CD4-positive, alpha-beta memory T cell (primary cell): ENCODE results near the gene HPS1. TPM values are rescaled to one million over a fixed set of nuclear protein-coding genes. Genes with fewer than 3 reads are reported as not detected.

ENCODE experiments used
- CTCF ChIA-PET: fragments of 350-600 bp; sonication (Branson Sonifier 250); formaldehyde crosslinking; loops from one replicate; lab custom pipeline; 2021; ENCODE audit warnings: inconsistent platforms; ENCODE audit not compliant: partially characterized antibody; lab: Charles Lee
- POLR2A ChIA-PET: fragments of 350-600 bp; sonication (Branson Sonifier 250); formaldehyde crosslinking; loops from one replicate; lab custom pipeline; 2021; ENCODE audit not compliant: partially characterized antibody; lab: Charles Lee
- DNase-seq, 5 donors: peaks; one replicate each; pipeline versions ENCODE4 v3.0.0 to v3.0.0-alpha.2; 2020 to 2022; ENCODE audit warnings: mixed read lengths in 1 of 5
- H3K27ac ChIP-seq: one replicate; pipeline ENCODE4 v1.7.0; 2013; ENCODE audit warnings: low read depth, low read length
- H3K27me3 ChIP-seq: 2 replicates; pipeline ENCODE4 v1.7.0; 2013; ENCODE audit warnings: mild to moderate bottlenecking, low read length, moderate library complexity; ENCODE audit not compliant: insufficient read depth
- H3K36me3 ChIP-seq: 2 replicates; pipeline ENCODE4 v1.7.0; 2013; ENCODE audit warnings: mild to moderate bottlenecking, low read length, moderate library complexity; ENCODE audit not compliant: insufficient read depth
- H3K4me1 ChIP-seq: 2 replicates; pipeline ENCODE4 v1.7.0; 2013; ENCODE audit warnings: mild to moderate bottlenecking, low read length, moderate library complexity; ENCODE audit not compliant: insufficient read depth
- H3K4me3 ChIP-seq, 2 donors: one replicate each; pipeline ENCODE4 v1.7.0; 2013; ENCODE audit warnings: low read length in 2 of 2, mild to moderate bottlenecking in 1 of 2
- H3K9me3 ChIP-seq, 2 donors: one replicate each; pipeline ENCODE4 v1.7.0; 2013; ENCODE audit warnings: low read length in 2 of 2, control low read depth in 1 of 2; ENCODE audit not compliant: control insufficient read depth in 1 of 2
- H3K27ac Mint-ChIP-seq, 7 donors: one replicate each; pipeline ENCODE4 v1.8.0; 2020 to 2021; ENCODE audit warnings: mixed read lengths in 7 of 7, mild to moderate bottlenecking in 6 of 7, inconsistent platforms in 3 of 7, moderate library complexity in 3 of 7
- H3K27me3 Mint-ChIP-seq, 2 donors: one replicate each; pipeline ENCODE4 v1.8.0; 2020 to 2021; ENCODE audit warnings: mixed read lengths in 2 of 2
- H3K36me3 Mint-ChIP-seq, 2 donors: one replicate each; pipeline ENCODE4 v1.8.0; 2020 to 2021; ENCODE audit warnings: mixed read lengths in 2 of 2, inconsistent platforms in 1 of 2, mild to moderate bottlenecking in 1 of 2
- H3K4me1 Mint-ChIP-seq, 4 donors: one replicate each; pipeline ENCODE4 v1.8.0; 2020 to 2021; ENCODE audit warnings: mixed read lengths in 4 of 4, mild to moderate bottlenecking in 1 of 4
- H3K4me3 Mint-ChIP-seq, 8 donors: one replicate each; pipeline ENCODE4 v1.8.0; 2020 to 2021; ENCODE audit warnings: mixed read lengths in 8 of 8, mild to moderate bottlenecking in 7 of 8, moderate library complexity in 6 of 8, inconsistent platforms in 3 of 8
- H3K9me3 Mint-ChIP-seq, 8 donors: one replicate each; pipeline ENCODE4 v1.8.0; 2020 to 2021; ENCODE audit warnings: mixed read lengths in 8 of 8, mild to moderate bottlenecking in 5 of 8, inconsistent platforms in 3 of 8, moderate library complexity in 1 of 8
- intact Hi-C: fragments of 100-400 bp; cut with micrococcal nuclease; formaldehyde crosslinking; loops from one replicate; pipeline ENCODE4 v1.15.1; 2023
- polyA plus RNA-seq, 2 donors: library from polyadenylated mRNA; unstranded; fragments of 300-500 nt; fragmentation: Illumina TruSeq; gene quantifications; one replicate each; pipeline ENCODE4 v1.2.3, GENCODE V29; 2021
- total RNA-seq, 2 experiments: library from RNA; stranded (reverse); gene quantifications; one replicate each; pipeline ENCODE4 v1.2.3, GENCODE V29; 2021

The HPS1 gene
- total and polyA plus RNA-seq, 4 experiments from 2014 or later = 72.0 to 115 (median 91.3) TPM

DNA sequence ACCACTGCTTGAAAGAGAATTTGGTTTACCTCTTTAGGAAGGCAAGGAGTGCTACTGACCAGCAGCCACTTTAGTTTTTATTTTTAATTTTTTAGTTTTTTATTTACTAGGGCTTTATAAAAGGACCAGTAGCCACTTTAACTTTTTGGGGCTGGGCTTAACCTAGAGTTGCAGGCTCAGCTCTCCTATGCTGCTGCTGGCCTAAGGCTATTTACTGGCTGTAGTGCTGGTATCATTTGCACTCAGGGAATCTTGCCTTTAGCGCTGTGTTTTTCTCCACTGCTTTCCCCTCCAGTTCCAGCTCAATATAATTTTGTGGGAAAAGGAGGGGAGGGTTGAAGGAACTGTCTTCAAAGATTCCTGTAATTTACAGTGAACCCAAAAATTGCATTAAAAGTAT is 13.4 kb downstream of the HPS1 start:
- ChIA-PET CTCF (interaction anchor here (3.3 kb wide), 1 partner anchor 8 kb away, joined by 26 read pairs; no protein-coding TSS in a partner anchor), POLR2A (no interaction called here)
- Mint-ChIP-seq H3K4me3 (no peak overlapping the region), H3K36me3 (peaks cover 75 to 77% of the 10 kb centered on the region in 2 donors), H3K27me3 (no peaks in the 10 kb centered on the region), H3K4me1 (peaks cover 2 to 6% (median 3%) of the 10 kb centered on the region in 4 donors), H3K27ac (no peak overlapping the region), H3K9me3 (peaks cover 0 to 7% (median 3%) of the 10 kb centered on the region in 8 donors)
- peaks cover 65% of the 10 kb centered on the region for H3K36me3 ChIP-seq
- H3K4me3 ChIP-seq = no peak overlapping the region
- no peaks in the 10 kb centered on the region for H3K27me3 ChIP-seq
- H3K4me1 ChIP-seq = no peaks in the 10 kb centered on the region
- intact Hi-C loops = no loop called here
- H3K27ac ChIP-seq = no peak overlapping the region
- DNase-seq = no peak
- no peaks in the 10 kb centered on the region for H3K9me3 ChIP-seq

- no peaks in the 10 kb centered on the region for H3K9me3 ChIP-seq
- DNase-seq = no peak
- CTCF ChIA-PET = no interaction called here
- no peaks in the 10 kb centered on the region for H3K27me3 ChIP-seq
- no peak overlapping the region for H3K27ac Mint-ChIP-seq
- peaks cover 0 to 6% (median 3%) of the 10 kb centered on the region in 8 donors for H3K9me3 Mint-ChIP-seq
- no peak overlapping the region for H3K4me3 ChIP-seq
- POLR2A ChIA-PET = no interaction called here
- intact Hi-C loops = no loop called here
- no peaks in the 10 kb centered on the region for H3K27me3 Mint-ChIP-seq
- H3K4me1 Mint-ChIP-seq = peaks cover 0 to 5% (median 0%) of the 10 kb centered on the region in 4 donors
- H3K4me1 ChIP-seq = no peaks in the 10 kb centered on the region
- H3K27ac ChIP-seq = no peak overlapping the region
- peaks cover 70 to 74% of the 10 kb centered on the region in 2 donors for H3K36me3 Mint-ChIP-seq
- H3K36me3 ChIP-seq = peaks cover 62% of the 10 kb centered on the region
- H3K4me3 Mint-ChIP-seq = no peak overlapping the region
Measured at GRCh38 chr10:98432330-98432729, 14.4 kb downstream of the HPS1 start.

DNA sequence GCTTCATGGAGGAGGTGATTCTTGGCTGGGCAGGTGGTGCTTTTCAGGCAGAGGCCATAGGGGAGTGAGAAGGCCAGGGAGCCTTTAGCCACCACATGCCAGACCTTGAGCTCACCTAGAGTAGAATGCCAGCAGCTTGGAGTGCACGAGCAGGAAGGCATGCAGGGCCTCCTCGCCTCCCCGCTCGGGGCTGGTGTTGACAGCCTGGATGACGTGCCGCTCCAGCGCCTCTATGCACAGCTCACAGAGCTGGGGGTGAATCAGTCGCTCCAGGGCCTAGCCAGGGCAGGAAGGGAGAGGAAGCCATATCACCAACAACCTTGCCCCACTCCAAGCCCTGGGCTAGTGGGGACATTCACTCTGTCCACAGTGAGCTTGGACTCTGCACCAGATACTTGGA is 15.7 kb downstream of the HPS1 start:
- no peaks in the 10 kb centered on the region for H3K27me3 Mint-ChIP-seq
- Histone ChIP-seq H3K4me1 (no peaks in the 10 kb centered on the region), H3K4me3 (no peak overlapping the region), H3K27me3 (no peaks in the 10 kb centered on the region), H3K36me3 (peaks cover 53% of the 10 kb centered on the region), H3K27ac (no peak overlapping the region), H3K9me3 (no peaks in the 10 kb centered on the region)
- no peak overlapping the region for H3K4me3 Mint-ChIP-seq
- ChIA-PET POLR2A (no interaction called here), CTCF (no interaction called here)
- intact Hi-C loops = no loop called here
- H3K27ac Mint-ChIP-seq = peak overlapping the region in 2 of 7 donors; percentile 34 to 68
- H3K36me3 Mint-ChIP-seq = peaks cover 59 to 69% of the 10 kb centered on the region in 2 donors
- no peak for DNase-seq
- peaks cover 0 to 3% (median 0%) of the 10 kb centered on the region in 4 donors for H3K4me1 Mint-ChIP-seq
- H3K9me3 Mint-ChIP-seq = peaks cover 0 to 6% (median 3%) of the 10 kb centered on the region in 8 donors

- Mint-ChIP-seq H3K4me1 (peaks cover 0 to 3% (median 0%) of the 10 kb centered on the region in 4 donors), H3K27ac (peak overlapping the region in 1 of 7 donors; percentile 34), H3K36me3 (peaks cover 53 to 68% of the 10 kb centered on the region in 2 donors), H3K27me3 (no peaks in the 10 kb centered on the region), H3K9me3 (peaks cover 0 to 6% (median 3%) of the 10 kb centered on the region in 8 donors), H3K4me3 (no peak overlapping the region)
- ChIA-PET POLR2A (interaction anchor here (1.3 kb wide), 1 partner anchor 16 kb away, joined by 3 read pairs; no protein-coding TSS in a partner anchor), CTCF (no interaction called here)
- H3K9me3 ChIP-seq = no peaks in the 10 kb centered on the region
- DNase-seq = peak in 1 of 5 donors; percentile 27
- H3K36me3 ChIP-seq = peaks cover 51% of the 10 kb centered on the region
- no peaks in the 10 kb centered on the region for H3K4me1 ChIP-seq
- H3K4me3 ChIP-seq = no peak overlapping the region
- intact Hi-C loops = no loop called here
- no peak overlapping the region for H3K27ac ChIP-seq
- H3K27me3 ChIP-seq = no peaks in the 10 kb centered on the region
Measured at GRCh38 chr10:98430427-98430826, 16.3 kb downstream of the HPS1 start.

DNA sequence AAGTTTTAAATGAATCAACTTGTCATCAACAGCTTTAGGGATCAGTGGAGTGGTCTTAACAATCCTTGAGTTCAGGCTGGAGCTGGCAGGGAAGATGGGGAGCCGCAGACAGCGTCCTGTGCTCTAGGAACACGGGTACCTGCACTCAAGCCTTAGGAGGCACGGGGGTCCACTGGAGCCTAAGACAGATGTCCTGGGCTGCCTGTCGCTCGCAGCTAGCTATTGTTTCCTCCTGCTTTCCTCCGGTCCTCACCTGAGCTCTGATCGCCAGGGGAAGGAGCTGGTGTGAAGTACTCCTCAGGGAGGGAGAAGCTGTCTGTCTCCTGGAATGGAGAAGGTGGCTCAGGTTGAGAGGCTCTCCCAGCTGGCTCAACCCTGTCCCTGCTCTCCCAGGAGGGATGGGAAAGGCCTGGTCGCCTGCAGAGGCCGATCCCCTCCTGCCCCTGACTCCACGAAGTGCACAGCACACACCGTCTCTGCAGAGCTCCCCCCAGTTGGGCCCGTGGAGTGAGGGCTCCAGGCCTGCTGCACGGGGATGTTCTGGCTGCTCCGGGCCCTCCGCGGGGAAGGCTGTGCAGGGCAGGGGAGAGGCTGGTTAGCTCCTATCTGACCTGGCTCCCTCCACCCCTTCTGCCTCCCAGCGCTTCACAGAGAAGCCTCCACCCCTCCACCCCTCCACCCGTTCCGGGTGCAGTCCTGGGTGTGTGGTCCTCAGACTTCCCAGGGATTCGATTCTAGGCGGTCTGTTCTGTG is 17.2 kb downstream of the HPS1 start:
- Histone ChIP-seq H3K27ac (no peak overlapping the region), H3K27me3 (no peaks in the 10 kb centered on the region), H3K9me3 (no peaks in the 10 kb centered on the region), H3K4me1 (no peaks in the 10 kb centered on the region), H3K4me3 (no peak overlapping the region), H3K36me3 (peaks cover 42% of the 10 kb centered on the region)
- H3K27me3 Mint-ChIP-seq = no peaks in the 10 kb centered on the region
- H3K4me3 Mint-ChIP-seq = no peak overlapping the region
- peak overlapping the region in 1 of 7 donors; percentile 41 for H3K27ac Mint-ChIP-seq
- peak in 1 of 5 donors; percentile 13 for DNase-seq
- ChIA-PET CTCF (no interaction called here), POLR2A (interaction anchor here (1.3 kb wide), 1 partner anchor 16 kb away, joined by 3 read pairs; no protein-coding TSS in a partner anchor)
- intact Hi-C loops = no loop called here
- peaks cover 44 to 63% of the 10 kb centered on the region in 2 donors for H3K36me3 Mint-ChIP-seq
- peaks cover 0 to 3% (median 0%) of the 10 kb centered on the region in 4 donors for H3K4me1 Mint-ChIP-seq
- H3K9me3 Mint-ChIP-seq = peaks cover 0 to 6% (median 3%) of the 10 kb centered on the region in 8 donors

GRCh38 chr10:98427011-98427515 is 19.7 kb downstream of the HPS1 start:
- peaks cover 26 to 56% of the 10 kb centered on the region in 2 donors for H3K36me3 Mint-ChIP-seq
- Histone ChIP-seq H3K36me3 (peaks cover 45% of the 10 kb centered on the region), H3K4me3 (no peak overlapping the region), H3K27me3 (no peaks in the 10 kb centered on the region), H3K4me1 (no peaks in the 10 kb centered on the region), H3K27ac (no peak overlapping the region), H3K9me3 (no peaks in the 10 kb centered on the region)
- no peaks in the 10 kb centered on the region for H3K27me3 Mint-ChIP-seq
- peak in 1 of 5 donors; percentile 9 for DNase-seq
- H3K27ac Mint-ChIP-seq = no peak overlapping the region
- H3K4me1 Mint-ChIP-seq = peaks cover 0 to 3% (median 0%) of the 10 kb centered on the region in 4 donors
- ChIA-PET CTCF (interaction anchor here (1.1 to 1.3 kb wide), 2 partner anchors 9 to 40 kb away, joined by 3 read pairs; no protein-coding TSS in a partner anchor), POLR2A (no interaction called here)
- intact Hi-C loops = no loop called here
- H3K4me3 Mint-ChIP-seq = no peak overlapping the region
- peaks cover 0 to 3% (median 0%) of the 10 kb centered on the region in 8 donors for H3K9me3 Mint-ChIP-seq
